ENCODE data around the gene RER1.

DNA sequence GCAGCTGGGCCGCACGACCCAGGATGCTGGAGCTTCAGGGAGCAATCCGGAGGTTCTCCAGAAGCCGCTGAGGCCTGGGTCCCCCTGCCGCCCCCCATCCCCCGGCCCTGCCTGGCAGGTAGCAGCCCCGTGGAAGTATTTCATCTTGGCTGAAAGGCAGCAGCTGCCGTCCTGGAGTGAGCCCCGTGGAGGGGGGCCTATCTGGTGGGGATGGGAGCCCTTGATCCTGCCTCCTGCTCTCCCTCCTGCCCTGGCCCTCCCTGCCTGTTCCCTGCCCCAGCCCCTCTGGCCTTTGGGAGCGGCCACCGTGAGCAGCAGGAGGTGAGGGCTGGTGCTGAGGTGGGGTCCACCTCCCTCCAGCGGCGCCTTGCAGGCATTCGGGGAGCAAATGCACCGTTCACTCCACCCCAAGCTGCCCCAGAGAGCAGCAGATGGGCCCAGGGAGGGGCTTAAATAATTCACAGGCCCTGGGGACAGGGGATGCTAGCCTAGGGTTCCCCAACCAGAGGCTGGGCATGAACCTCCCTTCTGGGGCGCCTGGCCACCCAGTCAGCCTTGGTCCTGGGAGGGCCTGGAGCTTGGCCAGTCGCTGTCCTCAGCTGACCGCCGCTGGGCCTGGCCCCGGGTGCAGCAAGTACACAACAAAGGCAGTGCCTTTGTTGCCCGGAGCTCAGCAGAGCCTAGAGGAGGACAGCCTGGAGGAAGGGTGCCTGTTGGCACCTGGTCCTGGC, 60.7 kb downstream of the RER1 start:
- TF ChIP-seq GATA2 (IDR thresholded peaks at IDR 0.05; ENCODE audit: low read depth, low read length) (no peak), GATA3 (IDR thresholded peaks at IDR 0.05; ENCODE audit: low read depth, low read length) (no peak)

All from SH-SY5Y (cell line).